ENCODE measurements around the gene SLITRK3. TPM values are rescaled to one million over a fixed set of nuclear protein-coding genes. Genes with fewer than 3 reads are reported as not detected.

SLITRK3 gene
- total and polyA plus RNA-seq, 5 donors: 0.29 to 2.2 (median 0.96) TPM

DNA sequence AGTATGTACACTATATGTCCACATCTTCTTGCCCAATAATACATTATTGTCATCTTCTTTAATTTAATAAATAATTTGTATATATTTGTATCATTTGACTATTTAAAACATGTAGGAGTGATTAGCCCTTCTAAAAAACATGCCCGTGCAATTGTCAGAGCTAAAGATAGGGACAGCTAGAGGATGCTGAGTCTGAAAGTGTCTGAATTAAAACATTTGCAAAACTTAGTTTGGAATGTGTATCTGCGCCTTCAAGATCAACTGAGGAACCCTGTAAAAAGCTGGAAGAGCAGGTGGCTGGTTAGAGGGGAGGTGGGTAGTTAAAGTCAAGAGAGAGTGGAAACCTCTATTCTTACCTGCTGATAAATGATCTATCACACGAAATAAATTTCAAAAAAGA lies 4.7 kb downstream of the SLITRK3 start:
- no peaks in the 10 kb centered on the region for H3K27me3 ChIP-seq (ENCODE audit: control insufficient read depth, insufficient read depth)
- WGBS: 45% methylated on average over 3 of the region's 3 CpGs
- no peak overlapping the region for H3K4me3 ChIP-seq (ENCODE audit: low read length)

DNA sequence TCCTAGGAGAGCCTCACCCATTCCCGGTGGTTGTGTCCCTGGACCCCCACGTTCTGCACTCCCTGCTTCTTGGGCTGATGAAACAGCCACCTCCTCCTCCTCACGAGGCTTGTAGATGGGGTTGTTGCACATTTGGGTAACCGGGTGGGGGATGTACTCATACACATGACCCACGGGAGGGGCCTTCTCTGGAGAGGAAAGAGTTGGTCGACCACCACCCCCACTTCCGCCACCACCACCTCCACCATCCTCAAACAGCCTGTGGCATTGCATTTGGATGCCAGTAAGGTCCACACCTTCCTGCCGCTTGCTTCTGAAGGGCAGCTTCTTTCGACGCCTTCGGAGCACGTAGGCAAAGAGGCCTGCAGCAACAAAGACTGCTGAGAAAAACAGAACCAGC lies 7.7 kb downstream of the SLITRK3 start:
- no peaks in the 10 kb centered on the region for H3K27me3 ChIP-seq (ENCODE audit: control insufficient read depth, insufficient read depth)
- WGBS: 87% methylated on average over 12 of the region's 12 CpGs
- intact Hi-C loops (cut with DNase I): no loop called here

More for the DNA sequence above, 4.7 kb downstream of the SLITRK3 start:
- intact Hi-C loops (cut with DNase I): no loop called here
- peaks cover 5% of the 10 kb centered on the region for H3K4me1 ChIP-seq (ENCODE audit: control insufficient read depth, insufficient read depth, low read length)
- H3K9me3 ChIP-seq (ENCODE audit: control insufficient read depth, low read length): no peaks in the 10 kb centered on the region
- ATAC-seq (no peak), DNase-seq (no peak)
- H3K27ac ChIP-seq (ENCODE audit: low read length): no peak overlapping the region

DNA sequence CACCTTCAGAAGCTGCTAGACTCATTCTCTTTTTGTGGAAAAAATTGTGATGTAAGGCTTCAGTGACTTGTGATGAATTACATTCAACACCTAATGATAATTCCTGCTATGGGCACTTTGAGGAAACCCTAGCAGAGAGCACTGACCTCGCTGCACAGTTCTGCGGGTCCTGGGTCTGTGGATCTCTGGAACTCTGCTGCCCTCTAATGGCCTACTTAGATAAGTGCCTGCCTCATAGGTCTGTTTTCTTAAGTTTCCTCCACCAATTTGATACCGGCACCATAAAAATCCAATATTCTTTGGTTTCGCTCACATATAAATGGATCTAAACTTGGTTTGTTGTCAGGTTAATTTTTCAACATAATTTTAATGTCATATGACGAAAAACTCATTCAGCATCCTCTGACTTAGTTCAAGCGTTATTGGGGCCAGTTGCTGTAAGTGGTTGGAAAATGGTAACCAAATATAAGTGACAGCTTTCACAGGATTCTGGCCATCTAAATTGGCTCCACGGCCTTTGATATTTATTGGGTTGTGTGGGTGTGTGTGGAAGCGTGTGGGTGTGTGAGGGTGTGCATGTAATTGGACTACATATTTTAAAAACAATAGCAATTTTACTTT lies 10.4 kb downstream of the SLITRK3 start:
- intact Hi-C loops (cut with DNase I): no loop called here
- DNase-seq: peak in 2 of 3 donors; percentile 27 to 52
- peak; percentile 84 to 88 for ATAC-seq

More for the DNA sequence above, 7.7 kb downstream of the SLITRK3 start:
- Histone ChIP-seq H3K9me3 (ENCODE audit: control insufficient read depth, low read length) (no peaks in the 10 kb centered on the region), H3K4me3 (ENCODE audit: low read length) (no peak overlapping the region), H3K27ac (ENCODE audit: low read length) (no peak overlapping the region), H3K4me1 (ENCODE audit: control insufficient read depth, insufficient read depth, low read length) (no peaks in the 10 kb centered on the region)
- DNase-seq (no peak), ATAC-seq (no peak)

GRCh38 chr3:165181556-165181955 lies 14.6 kb downstream of the SLITRK3 start:
- no peaks in the 10 kb centered on the region for H3K27me3 ChIP-seq (ENCODE audit: control insufficient read depth, insufficient read depth)
- DNase-seq (no peak), ATAC-seq (no peak)
- intact Hi-C loops (cut with DNase I): no loop called here
- H3K4me3 ChIP-seq (ENCODE audit: low read length): no peak overlapping the region
- no peak overlapping the region for H3K27ac ChIP-seq (ENCODE audit: low read length)
- 49% methylated on average over 1 of the region's 1 CpG for WGBS
- H3K9me3 ChIP-seq (ENCODE audit: control insufficient read depth, low read length): no peaks in the 10 kb centered on the region
- no peaks in the 10 kb centered on the region for H3K4me1 ChIP-seq (ENCODE audit: control insufficient read depth, insufficient read depth, low read length)

More for the DNA sequence above, 10.4 kb downstream of the SLITRK3 start:
- H3K27me3 ChIP-seq (ENCODE audit: control insufficient read depth, insufficient read depth): no peaks in the 10 kb centered on the region
- 23% methylated on average over 8 of the region's 8 CpGs for WGBS
- no peak overlapping the region for H3K27ac ChIP-seq (ENCODE audit: low read length)
- H3K9me3 ChIP-seq (ENCODE audit: control insufficient read depth, low read length): no peaks in the 10 kb centered on the region
- H3K4me3 ChIP-seq (ENCODE audit: low read length): no peak overlapping the region
- no peaks in the 10 kb centered on the region for H3K4me1 ChIP-seq (ENCODE audit: control insufficient read depth, insufficient read depth, low read length)

DNA sequence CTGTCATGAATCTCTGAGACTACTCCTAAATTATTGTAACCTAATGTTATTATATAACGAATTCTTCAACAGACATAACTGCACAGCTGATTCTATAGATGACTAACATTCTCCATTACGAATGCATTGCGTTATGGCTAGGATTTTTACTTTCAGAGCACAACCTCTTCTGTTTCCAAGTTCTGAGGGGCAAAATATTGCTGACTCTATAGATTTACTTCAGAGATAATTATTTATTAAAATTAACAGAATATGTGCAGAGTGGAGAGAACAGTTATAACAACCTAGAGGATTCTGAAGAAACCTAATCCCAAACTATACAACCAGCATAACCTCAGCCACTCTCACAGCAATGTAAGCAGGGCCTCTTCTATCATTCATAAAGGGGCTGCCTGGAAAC lies 25.9 kb downstream of the SLITRK3 start:
- Histone ChIP-seq H3K4me1 (ENCODE audit: control insufficient read depth, insufficient read depth, low read length) (no peaks in the 10 kb centered on the region), H3K4me3 (ENCODE audit: low read length) (no peak overlapping the region), H3K27ac (ENCODE audit: low read length) (no peak overlapping the region), H3K9me3 (ENCODE audit: control insufficient read depth, low read length) (no peaks in the 10 kb centered on the region), H3K27me3 (ENCODE audit: control insufficient read depth, insufficient read depth) (no peaks in the 10 kb centered on the region)
- no peak for DNase-seq
- no peak for ATAC-seq
- intact Hi-C loops (cut with DNase I): no loop called here
- WGBS: 93% methylated on average over 3 of the region's 3 CpGs

DNA sequence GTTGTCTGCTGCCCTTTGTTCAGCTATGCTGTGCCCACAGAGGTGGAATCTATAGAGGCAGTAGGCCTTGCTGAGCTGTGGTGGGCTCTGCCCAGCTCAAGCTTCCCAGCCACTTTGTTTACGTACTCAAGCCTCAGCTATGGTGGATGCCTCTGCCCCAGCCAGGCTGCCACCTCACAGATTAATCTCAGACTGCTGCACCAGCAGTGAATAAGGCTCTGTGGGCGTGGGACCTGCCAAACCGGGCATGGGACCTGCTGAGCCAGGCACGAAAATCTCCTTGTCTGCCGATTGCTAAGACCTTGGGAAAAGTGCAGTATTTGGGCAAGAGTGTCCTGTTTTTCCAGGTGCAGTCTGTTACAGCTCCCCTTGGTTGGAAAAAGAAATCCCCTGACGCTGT lies 26.8 kb downstream of the SLITRK3 start:
- H3K4me1 ChIP-seq (ENCODE audit: control insufficient read depth, insufficient read depth, low read length): no peaks in the 10 kb centered on the region
- WGBS: 90% methylated on average over 6 of the region's 6 CpGs
- no peak overlapping the region for H3K4me3 ChIP-seq (ENCODE audit: low read length)
- ATAC-seq (no peak), DNase-seq (no peak)
- H3K27ac ChIP-seq (ENCODE audit: low read length): no peak overlapping the region
- H3K27me3 ChIP-seq (ENCODE audit: control insufficient read depth, insufficient read depth): no peaks in the 10 kb centered on the region
- intact Hi-C loops (cut with DNase I): no loop called here
- no peaks in the 10 kb centered on the region for H3K9me3 ChIP-seq (ENCODE audit: control insufficient read depth, low read length)

DNA sequence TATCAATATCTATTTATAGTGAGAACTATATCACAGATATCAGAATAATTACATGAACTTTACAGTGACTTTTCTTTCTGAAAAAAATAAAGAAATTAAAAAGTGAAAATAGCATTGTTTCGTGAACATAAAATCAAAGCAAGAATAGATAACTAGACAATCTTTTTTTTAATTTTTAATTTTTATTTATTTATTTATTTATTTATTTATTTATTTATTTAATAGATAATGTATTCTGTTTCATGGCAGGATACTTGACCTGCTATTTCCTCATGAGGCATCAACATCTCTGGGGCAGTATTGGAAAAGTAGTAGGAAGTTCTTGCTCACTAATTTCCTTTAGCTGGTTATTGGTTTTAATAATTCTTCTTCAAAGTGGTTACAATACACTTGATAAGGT lies 33.3 kb downstream of the SLITRK3 start:
- Histone ChIP-seq H3K9me3 (ENCODE audit: control insufficient read depth, low read length) (no peaks in the 10 kb centered on the region), H3K27ac (ENCODE audit: low read length) (no peak overlapping the region), H3K27me3 (ENCODE audit: control insufficient read depth, insufficient read depth) (no peaks in the 10 kb centered on the region), H3K4me3 (ENCODE audit: low read length) (no peak overlapping the region), H3K4me1 (ENCODE audit: control insufficient read depth, insufficient read depth, low read length) (no peaks in the 10 kb centered on the region)
- intact Hi-C loops (cut with DNase I): no loop called here
- WGBS: 95% methylated on average over 1 of the region's 1 CpG
- ATAC-seq (no peak), DNase-seq (no peak)

- ATAC-seq (peak; percentile 48 to 69), DNase-seq (peak in 1 of 3 donors; percentile 13)
- no peaks in the 10 kb centered on the region for H3K4me1 ChIP-seq (ENCODE audit: control insufficient read depth, insufficient read depth, low read length)
- H3K27me3 ChIP-seq (ENCODE audit: control insufficient read depth, insufficient read depth): no peaks in the 10 kb centered on the region
- intact Hi-C loops (cut with DNase I): no loop called here
- 31% methylated on average over 1 of the region's 1 CpG for WGBS
- no peak overlapping the region for H3K27ac ChIP-seq (ENCODE audit: low read length)
- no peaks in the 10 kb centered on the region for H3K9me3 ChIP-seq (ENCODE audit: control insufficient read depth, low read length)
- no peak overlapping the region for H3K4me3 ChIP-seq (ENCODE audit: low read length)
These were observed 36.3 kb downstream of the SLITRK3 start for GRCh38 chr3:165159760-165160421.

DNA sequence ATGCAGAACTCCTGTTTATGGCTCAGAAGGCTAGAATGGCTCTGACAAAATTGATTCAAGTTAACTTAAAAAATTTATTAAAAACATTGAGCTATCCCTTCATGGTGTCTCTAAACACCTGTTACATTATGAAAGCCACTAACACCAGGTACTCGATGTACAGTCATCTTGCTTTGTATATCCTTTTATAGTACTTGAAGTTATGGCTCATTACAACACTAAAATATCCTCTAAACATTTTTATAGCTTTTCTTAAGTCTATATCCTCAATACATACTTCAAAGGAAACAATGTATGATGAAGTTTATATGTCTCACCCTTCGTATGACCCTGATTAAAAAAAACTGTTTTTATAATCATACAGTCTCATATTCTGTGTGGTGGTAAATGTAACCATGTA lies 38.2 kb downstream of the SLITRK3 start:
- intact Hi-C loops (cut with DNase I): no loop called here

GRCh38 chr3:165156757-165157420 lies 39.3 kb downstream of the SLITRK3 start:
- Histone ChIP-seq H3K4me3 (ENCODE audit: low read length) (no peak overlapping the region), H3K9me3 (ENCODE audit: control insufficient read depth, low read length) (no peaks in the 10 kb centered on the region), H3K27me3 (ENCODE audit: control insufficient read depth, insufficient read depth) (no peaks in the 10 kb centered on the region), H3K27ac (ENCODE audit: low read length) (no peak overlapping the region), H3K4me1 (ENCODE audit: control insufficient read depth, insufficient read depth, low read length) (no peaks in the 10 kb centered on the region)
- WGBS: 88% methylated on average over 3 of the region's 3 CpGs
- no peak for ATAC-seq
- intact Hi-C loops (cut with DNase I): no loop called here
- no peak for DNase-seq

More for the DNA sequence above, 38.2 kb downstream of the SLITRK3 start:
- no peaks in the 10 kb centered on the region for H3K9me3 ChIP-seq (ENCODE audit: control insufficient read depth, low read length)
- no peak overlapping the region for H3K4me3 ChIP-seq (ENCODE audit: low read length)
- H3K27me3 ChIP-seq (ENCODE audit: control insufficient read depth, insufficient read depth): no peaks in the 10 kb centered on the region
- 86% methylated on average over 2 of the region's 2 CpGs for WGBS
- DNase-seq (no peak), ATAC-seq (no peak)
- H3K4me1 ChIP-seq (ENCODE audit: control insufficient read depth, insufficient read depth, low read length): no peaks in the 10 kb centered on the region
- H3K27ac ChIP-seq (ENCODE audit: low read length): no peak overlapping the region

GRCh38 chr3:165148876-165149441 lies 47.2 kb downstream of the SLITRK3 start:
- Histone ChIP-seq H3K9me3 (ENCODE audit: control insufficient read depth, low read length) (no peaks in the 10 kb centered on the region), H3K4me1 (ENCODE audit: control insufficient read depth, insufficient read depth, low read length) (no peaks in the 10 kb centered on the region), H3K27ac (ENCODE audit: low read length) (no peak overlapping the region), H3K4me3 (ENCODE audit: low read length) (no peak overlapping the region), H3K27me3 (ENCODE audit: control insufficient read depth, insufficient read depth) (no peaks in the 10 kb centered on the region)
- ATAC-seq: no peak
- DNase-seq: no peak
- 91% methylated on average over 4 of the region's 4 CpGs for WGBS
- intact Hi-C loops (cut with DNase I): no loop called here
